Lower lobe of right lung (tissue), 2 donors: ENCODE measurements around the gene OPA3. TPM values are rescaled to one million over a fixed set of nuclear protein-coding genes. Genes with fewer than 3 reads are reported as not detected.

Experiments
- ATAC-seq, 2 donors: fragments of 200-7000 bp; cut with Tn5 transposase; one replicate each; pipeline ENCODE4 v1.9.1; 2020 to 2022; ENCODE audit warnings: mild to moderate bottlenecking in 2 of 2, moderate library complexity in 2 of 2
- DNase-seq: peaks from one replicate; pipeline ENCODE4 v3.0.0-alpha.2; 2020
- H3K27ac ChIP-seq: fragments of 200-600 bp; one replicate; pipeline ENCODE4 v1.8.0; 2022
- H3K27me3 ChIP-seq: fragments of 200-600 bp; one replicate; pipeline ENCODE4 v1.8.0; 2022; ENCODE audit warnings: low read depth
- H3K36me3 ChIP-seq: fragments of 200-600 bp; one replicate; pipeline ENCODE4 v1.8.0; 2022; ENCODE audit warnings: mild to moderate bottlenecking
- H3K4me1 ChIP-seq: fragments of 200-600 bp; one replicate; pipeline ENCODE4 v1.8.0; 2022
- H3K4me3 ChIP-seq: fragments of 200-600 bp; one replicate; pipeline ENCODE4 v1.8.0; 2022; ENCODE audit warnings: mild to moderate bottlenecking
- H3K9me3 ChIP-seq: fragments of 200-600 bp; one replicate; pipeline ENCODE4 v1.8.0; 2022
- CTCF ChIP-seq: fragments of 200-600 bp; IDR thresholded peaks from one replicate; pipeline ENCODE4 v1.8.0; 2022; ENCODE audit warnings: antibody characterized with exemption, mild to moderate bottlenecking
- intact Hi-C: fragments of 100-400 bp; cut with DNase I; formaldehyde crosslinking; loops from one replicate; pipeline ENCODE4 v1.11.0; 2022
- total RNA-seq: library from RNA; stranded (reverse); fragmentation: NEBNext Ultra II Directional; extraction: Animal tissue kit (Norgen Biotek cat#: 25700); gene quantifications from one replicate; pipeline ENCODE4 v1.2.1, GENCODE V29; 2021
- donor health status: DM: no; HTN: yes; CAD: no; lungs with severe emphysema.

Gene OPA3
- total RNA-seq, 1 donor from 2014 or later: 11.3 TPM

- no peak for DNase-seq
- Histone ChIP-seq H3K36me3 (no peaks in the 10 kb centered on the region), H3K9me3 (no peaks in the 10 kb centered on the region), H3K4me1 (peaks cover 14% of the 10 kb centered on the region), H3K4me3 (no peak overlapping the region), H3K27me3 (peaks cover 4% of the 10 kb centered on the region), H3K27ac (no peak overlapping the region)
- intact Hi-C loops: no loop called here
- no peak for ATAC-seq
- TF ChIP-seq CTCF: no peak
Observed at GRCh38 chr19:45503909-45504308, 80.7 kb downstream of the OPA3 start.

GRCh38 chr19:45502111-45502510 is 82.5 kb downstream of the OPA3 start:
- TF ChIP-seq CTCF: no peak
- Histone ChIP-seq H3K27me3 (peaks cover 8% of the 10 kb centered on the region), H3K4me3 (no peak overlapping the region), H3K9me3 (no peaks in the 10 kb centered on the region), H3K36me3 (no peaks in the 10 kb centered on the region), H3K4me1 (peaks cover 32% of the 10 kb centered on the region), H3K27ac (no peak overlapping the region)
- ATAC-seq: no peak
- intact Hi-C loops: no loop called here
- DNase-seq: no peak

GRCh38 chr19:45501730-45502014 is 82.9 kb downstream of the OPA3 start:
- intact Hi-C loops: no loop called here
- no peak for ATAC-seq
- Histone ChIP-seq H3K9me3 (no peaks in the 10 kb centered on the region), H3K27me3 (peaks cover 8% of the 10 kb centered on the region), H3K27ac (no peak overlapping the region), H3K36me3 (no peaks in the 10 kb centered on the region), H3K4me1 (peaks cover 33% of the 10 kb centered on the region), H3K4me3 (no peak overlapping the region)
- no peak for DNase-seq
- TF ChIP-seq CTCF: no peak

GRCh38 chr19:45500918-45501729 is 83.5 kb downstream of the OPA3 start:
- ATAC-seq (no peak), DNase-seq (no peak)
- no peak overlapping the region for H3K27ac ChIP-seq
- no peak for TF ChIP-seq CTCF
- H3K9me3 ChIP-seq: no peaks in the 10 kb centered on the region
- peaks cover 36% of the 10 kb centered on the region for H3K4me1 ChIP-seq
- H3K36me3 ChIP-seq: no peaks in the 10 kb centered on the region
- H3K4me3 ChIP-seq: no peak overlapping the region
- H3K27me3 ChIP-seq: peaks cover 8% of the 10 kb centered on the region
- intact Hi-C loops: no loop called here

- Histone ChIP-seq H3K36me3 (no peaks in the 10 kb centered on the region), H3K27me3 (peaks cover 8% of the 10 kb centered on the region), H3K27ac (no peak overlapping the region), H3K4me1 (peaks cover 34% of the 10 kb centered on the region), H3K9me3 (no peaks in the 10 kb centered on the region), H3K4me3 (peak overlapping the region; percentile 42)
- intact Hi-C loops: no loop called here
- TF ChIP-seq CTCF: no peak
- DNase-seq (peak; percentile 76), ATAC-seq (peak; percentile 13 to 22)
Observed at GRCh38 chr19:45499196-45500180, 85.1 kb downstream of the OPA3 start.
